Measurements from ENCODE around the gene COL26A1.
A peak's percentile ranks its signal among the peaks of the same experiment; 100 is the strongest.
"Not testable (repeated sequence)": the region's sequence is repeated elsewhere in the genome, so short reads cannot be mapped to it uniquely, and the experiment has no call there.

COL26A1 gene

DNA sequence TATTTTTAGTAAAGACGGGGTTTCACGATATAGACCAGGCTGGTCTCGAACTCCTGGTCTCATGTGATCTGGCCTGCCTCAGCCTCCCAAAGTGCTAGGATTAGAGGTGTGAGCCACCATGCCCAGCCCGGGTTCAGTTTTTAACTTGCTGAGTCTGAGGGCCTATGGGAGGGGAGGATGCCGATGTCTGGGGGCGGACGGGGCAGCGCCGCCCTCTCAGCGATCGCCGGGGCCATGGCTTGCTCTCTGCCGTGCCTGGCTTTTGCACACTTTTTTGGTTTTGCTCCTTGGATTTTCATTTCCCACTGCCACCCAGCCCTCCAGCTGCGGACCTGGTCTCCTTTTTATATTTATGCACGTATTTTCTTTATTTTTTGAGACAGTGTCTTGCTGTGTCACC, 15.2 kb upstream of the COL26A1 start:
- WGBS, 2 experiments (ENCODE audit: insufficient coverage in 2 of 2): 88 to 92% methylated on average over 12 to 15 of the region's 15 CpGs
- Histone ChIP-seq H3K9me3 (ENCODE audit: control insufficient read depth, low read length) (no peaks in the 10 kb centered on the region), H3K36me3 (ENCODE audit: control insufficient read depth, insufficient read depth, low read length) (no peaks in the 10 kb centered on the region), H3K27ac (ENCODE audit: low read depth, low read length, severe bottlenecking) (no peak overlapping the region), H3K4me3 (ENCODE audit: extremely low read depth, insufficient read depth, low read length, poor library complexity, severe bottlenecking) (no peak overlapping the region), H3K4me1 (ENCODE audit: control insufficient read depth, insufficient read depth, low read length, poor library complexity, severe bottlenecking) (peaks cover 5% of the 10 kb centered on the region)

DNA sequence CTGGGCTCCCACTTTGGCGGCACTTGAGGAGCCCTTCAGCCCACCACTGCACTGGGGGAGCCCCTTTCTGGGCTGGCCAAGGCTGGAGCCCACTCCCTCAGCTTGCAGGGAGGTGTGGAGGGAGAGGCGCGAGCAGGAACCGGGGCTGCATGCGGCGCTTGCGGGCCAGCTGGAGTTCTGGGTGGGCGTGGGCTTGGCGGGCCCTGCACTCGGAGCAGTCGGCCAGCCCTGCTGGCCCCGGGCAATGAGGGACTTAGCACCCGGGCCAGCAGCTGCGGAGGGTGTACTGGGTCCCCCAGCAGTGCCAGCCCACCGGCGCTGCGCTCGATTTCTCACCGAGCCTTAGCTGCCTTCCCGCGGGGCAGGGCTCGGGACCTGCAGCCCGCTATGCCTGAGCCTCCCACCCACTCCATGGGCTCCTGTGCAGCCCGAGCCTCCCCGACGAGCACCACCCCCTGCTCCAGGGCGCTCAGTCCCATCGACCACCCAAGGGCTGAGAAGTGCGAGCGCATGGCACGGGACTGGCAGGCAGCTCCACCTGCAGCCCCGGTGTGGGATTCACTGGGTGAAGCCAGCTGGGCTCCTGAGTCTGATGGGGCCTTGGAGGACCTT, 14.1 kb upstream of the COL26A1 start:
- not testable (repeated sequence) for H3K4me3 ChIP-seq (ENCODE audit: extremely low read depth, insufficient read depth, low read length, poor library complexity, severe bottlenecking); H3K27ac ChIP-seq (ENCODE audit: low read depth, low read length, severe bottlenecking); H3K36me3 ChIP-seq (ENCODE audit: control insufficient read depth, insufficient read depth, low read length); H3K4me1 ChIP-seq (ENCODE audit: control insufficient read depth, insufficient read depth, low read length, poor library complexity, severe bottlenecking); H3K9me3 ChIP-seq (ENCODE audit: control insufficient read depth, low read length)
- WGBS, 2 experiments (ENCODE audit: insufficient coverage in 2 of 2): 96 to 99% methylated on average over 8 to 16 of the region's 32 CpGs

DNA sequence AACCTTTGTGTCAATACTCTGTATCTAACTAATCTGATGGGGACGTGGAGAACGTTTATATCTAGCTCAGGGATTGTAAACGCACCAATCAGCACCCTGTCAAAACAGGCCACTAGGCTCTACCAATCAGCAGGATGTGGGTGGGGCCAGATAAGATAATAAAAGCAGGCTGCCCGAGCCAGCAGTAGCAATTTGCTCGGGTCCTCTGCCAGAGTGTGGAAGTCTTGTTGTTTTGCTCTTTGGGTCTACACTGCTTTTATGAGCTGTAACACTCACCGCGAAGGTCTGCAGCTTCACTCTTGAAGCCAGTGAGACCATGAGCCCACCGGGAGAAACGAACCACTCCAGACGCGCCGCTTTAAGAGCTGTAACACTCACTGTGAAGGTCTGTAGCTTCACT, 13.4 kb upstream of the COL26A1 start:
- not testable (repeated sequence) for H3K4me3 ChIP-seq (ENCODE audit: extremely low read depth, insufficient read depth, low read length, poor library complexity, severe bottlenecking); H3K9me3 ChIP-seq (ENCODE audit: control insufficient read depth, low read length); H3K4me1 ChIP-seq (ENCODE audit: control insufficient read depth, insufficient read depth, low read length, poor library complexity, severe bottlenecking); H3K27ac ChIP-seq (ENCODE audit: low read depth, low read length, severe bottlenecking); H3K36me3 ChIP-seq (ENCODE audit: control insufficient read depth, insufficient read depth, low read length)
- 87 to 91% methylated on average over 11 of the region's 12 CpGs for WGBS, 2 experiments (ENCODE audit: insufficient coverage in 2 of 2)

GRCh38 chr7:101352920-101353308, 9.8 kb upstream of the COL26A1 start:
- H3K36me3 ChIP-seq (ENCODE audit: control insufficient read depth, insufficient read depth, low read length): no peaks in the 10 kb centered on the region
- WGBS, 2 experiments (ENCODE audit: insufficient coverage in 2 of 2): 60 to 80% methylated on average over 1 to 2 of the region's 2 CpGs
- H3K27ac ChIP-seq (ENCODE audit: low read depth, low read length, severe bottlenecking): no peak overlapping the region
- peaks cover 5% of the 10 kb centered on the region for H3K4me1 ChIP-seq (ENCODE audit: control insufficient read depth, insufficient read depth, low read length, poor library complexity, severe bottlenecking)
- H3K4me3 ChIP-seq (ENCODE audit: extremely low read depth, insufficient read depth, low read length, poor library complexity, severe bottlenecking): no peak overlapping the region
- no peaks in the 10 kb centered on the region for H3K9me3 ChIP-seq (ENCODE audit: control insufficient read depth, low read length)

GRCh38 chr7:101357433-101357832, 5.2 kb upstream of the COL26A1 start:
- Histone ChIP-seq H3K4me3 (ENCODE audit: extremely low read depth, insufficient read depth, low read length, poor library complexity, severe bottlenecking) (no peak overlapping the region), H3K36me3 (ENCODE audit: control insufficient read depth, insufficient read depth, low read length) (no peaks in the 10 kb centered on the region), H3K9me3 (ENCODE audit: control insufficient read depth, low read length) (no peaks in the 10 kb centered on the region), H3K27ac (ENCODE audit: low read depth, low read length, severe bottlenecking) (no peak overlapping the region), H3K4me1 (ENCODE audit: control insufficient read depth, insufficient read depth, low read length, poor library complexity, severe bottlenecking) (peaks cover under 1% of the 10 kb centered on the region)
- WGBS, 2 experiments (ENCODE audit: insufficient coverage in 2 of 2): 78 to 98% methylated on average over 4 to 5 of the region's 7 CpGs

DNA sequence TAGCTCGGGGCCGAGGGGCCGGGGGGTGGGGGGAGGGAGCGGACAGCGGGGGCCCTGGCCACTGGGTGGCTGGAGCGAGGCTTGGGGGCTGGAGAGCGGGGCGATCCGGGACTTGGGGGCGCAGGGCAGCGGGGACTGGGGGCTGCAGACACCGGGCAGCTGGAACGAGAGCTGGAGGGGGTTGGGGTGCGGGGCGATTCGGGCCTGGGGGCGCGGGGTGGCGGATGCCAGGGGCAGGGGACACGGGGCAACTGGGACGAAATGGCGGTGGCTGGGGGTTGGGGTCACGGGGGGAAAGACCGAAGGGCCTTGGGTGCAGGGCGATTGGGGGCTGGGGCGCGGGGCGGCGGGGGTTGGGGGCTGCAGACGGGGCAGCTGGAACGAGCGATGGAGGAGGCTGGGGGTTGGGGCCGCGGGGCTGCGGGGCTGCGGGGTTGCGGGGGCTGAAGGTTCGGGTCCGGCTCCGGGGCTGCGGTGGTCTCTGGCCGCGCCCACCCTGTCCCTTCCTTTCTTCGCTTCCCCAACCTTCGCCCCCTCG, 590 bp downstream of the COL26A1 start:
- no peaks in the 10 kb centered on the region for H3K4me1 ChIP-seq (ENCODE audit: control insufficient read depth, insufficient read depth, low read length, poor library complexity, severe bottlenecking)
- no peaks in the 10 kb centered on the region for H3K9me3 ChIP-seq (ENCODE audit: control insufficient read depth, low read length)
- peaks cover 8% of the 10 kb centered on the region for H3K36me3 ChIP-seq (ENCODE audit: control insufficient read depth, insufficient read depth, low read length)
- WGBS, 2 experiments (ENCODE audit: insufficient coverage in 2 of 2): 0 to 3% methylated on average over 6 to 17 of the region's 46 CpGs
- peak overlapping the region; percentile 82 for H3K4me3 ChIP-seq (ENCODE audit: extremely low read depth, insufficient read depth, low read length, poor library complexity, severe bottlenecking)
- H3K27ac ChIP-seq (ENCODE audit: low read depth, low read length, severe bottlenecking): no peak overlapping the region

GRCh38 chr7:101363734-101364374, 1.2 kb downstream of the COL26A1 start:
- Histone ChIP-seq H3K4me3 (ENCODE audit: extremely low read depth, insufficient read depth, low read length, poor library complexity, severe bottlenecking) (peak overlapping the region; percentile 82), H3K4me1 (ENCODE audit: control insufficient read depth, insufficient read depth, low read length, poor library complexity, severe bottlenecking) (no peaks in the 10 kb centered on the region), H3K27ac (ENCODE audit: low read depth, low read length, severe bottlenecking) (no peak overlapping the region), H3K9me3 (ENCODE audit: control insufficient read depth, low read length) (no peaks in the 10 kb centered on the region), H3K36me3 (ENCODE audit: control insufficient read depth, insufficient read depth, low read length) (peaks cover 8% of the 10 kb centered on the region)
- WGBS, 2 experiments (ENCODE audit: insufficient coverage in 2 of 2): 0% methylated on average over 45 to 50 of the region's 52 CpGs

- Histone ChIP-seq H3K36me3 (ENCODE audit: control insufficient read depth, insufficient read depth, low read length) (peaks cover 12% of the 10 kb centered on the region), H3K9me3 (ENCODE audit: control insufficient read depth, low read length) (no peaks in the 10 kb centered on the region), H3K27ac (ENCODE audit: low read depth, low read length, severe bottlenecking) (no peak overlapping the region), H3K4me3 (ENCODE audit: extremely low read depth, insufficient read depth, low read length, poor library complexity, severe bottlenecking) (no peak overlapping the region), H3K4me1 (ENCODE audit: control insufficient read depth, insufficient read depth, low read length, poor library complexity, severe bottlenecking) (no peaks in the 10 kb centered on the region)
- 86 to 93% methylated on average over 2 of the region's 2 CpGs for WGBS, 2 experiments (ENCODE audit: insufficient coverage in 2 of 2)
These were observed 3.3 kb downstream of the COL26A1 start for GRCh38 chr7:101365956-101366355.

GRCh38 chr7:101367676-101368075, 5.0 kb downstream of the COL26A1 start:
- peaks cover 14% of the 10 kb centered on the region for H3K36me3 ChIP-seq (ENCODE audit: control insufficient read depth, insufficient read depth, low read length)
- no peak overlapping the region for H3K27ac ChIP-seq (ENCODE audit: low read depth, low read length, severe bottlenecking)
- no peaks in the 10 kb centered on the region for H3K4me1 ChIP-seq (ENCODE audit: control insufficient read depth, insufficient read depth, low read length, poor library complexity, severe bottlenecking)
- H3K9me3 ChIP-seq (ENCODE audit: control insufficient read depth, low read length): no peaks in the 10 kb centered on the region
- no peak overlapping the region for H3K4me3 ChIP-seq (ENCODE audit: extremely low read depth, insufficient read depth, low read length, poor library complexity, severe bottlenecking)
- 86% methylated on average over 1 of the region's 1 CpG; no CpG with 5 or more reads in 1 of the 2 experiments for WGBS, 2 experiments (ENCODE audit: insufficient coverage in 2 of 2)

- no peak overlapping the region for H3K4me3 ChIP-seq (ENCODE audit: extremely low read depth, insufficient read depth, low read length, poor library complexity, severe bottlenecking)
- peaks cover 14% of the 10 kb centered on the region for H3K36me3 ChIP-seq (ENCODE audit: control insufficient read depth, insufficient read depth, low read length)
- H3K27ac ChIP-seq (ENCODE audit: low read depth, low read length, severe bottlenecking): no peak overlapping the region
- no peaks in the 10 kb centered on the region for H3K9me3 ChIP-seq (ENCODE audit: control insufficient read depth, low read length)
- WGBS, 2 experiments (ENCODE audit: insufficient coverage in 2 of 2): 80 to 90% methylated on average over 2 of the region's 8 CpGs
- peaks cover 5% of the 10 kb centered on the region for H3K4me1 ChIP-seq (ENCODE audit: control insufficient read depth, insufficient read depth, low read length, poor library complexity, severe bottlenecking)
These were observed 5.9 kb downstream of the COL26A1 start for GRCh38 chr7:101368422-101369165.

All from mesodermal cell (in vitro differentiated cells).